HG03103 (cell line): Measurements from ENCODE around the gene F12.
A peak's percentile ranks its signal among the peaks of the same experiment; 100 is the strongest.

Experiments
- ATAC-seq: cut with Tn5 transposase; IDR thresholded peaks from one replicate; pipeline ENCODE4 v1.9.1; 2021; ENCODE audit warnings: low read depth; ENCODE audit not compliant: unreplicated experiment

The F12 gene

GRCh38 chr5:177433658-177434217, 24.4 kb upstream of the F12 start:
- no peak for ATAC-seq

DNA sequence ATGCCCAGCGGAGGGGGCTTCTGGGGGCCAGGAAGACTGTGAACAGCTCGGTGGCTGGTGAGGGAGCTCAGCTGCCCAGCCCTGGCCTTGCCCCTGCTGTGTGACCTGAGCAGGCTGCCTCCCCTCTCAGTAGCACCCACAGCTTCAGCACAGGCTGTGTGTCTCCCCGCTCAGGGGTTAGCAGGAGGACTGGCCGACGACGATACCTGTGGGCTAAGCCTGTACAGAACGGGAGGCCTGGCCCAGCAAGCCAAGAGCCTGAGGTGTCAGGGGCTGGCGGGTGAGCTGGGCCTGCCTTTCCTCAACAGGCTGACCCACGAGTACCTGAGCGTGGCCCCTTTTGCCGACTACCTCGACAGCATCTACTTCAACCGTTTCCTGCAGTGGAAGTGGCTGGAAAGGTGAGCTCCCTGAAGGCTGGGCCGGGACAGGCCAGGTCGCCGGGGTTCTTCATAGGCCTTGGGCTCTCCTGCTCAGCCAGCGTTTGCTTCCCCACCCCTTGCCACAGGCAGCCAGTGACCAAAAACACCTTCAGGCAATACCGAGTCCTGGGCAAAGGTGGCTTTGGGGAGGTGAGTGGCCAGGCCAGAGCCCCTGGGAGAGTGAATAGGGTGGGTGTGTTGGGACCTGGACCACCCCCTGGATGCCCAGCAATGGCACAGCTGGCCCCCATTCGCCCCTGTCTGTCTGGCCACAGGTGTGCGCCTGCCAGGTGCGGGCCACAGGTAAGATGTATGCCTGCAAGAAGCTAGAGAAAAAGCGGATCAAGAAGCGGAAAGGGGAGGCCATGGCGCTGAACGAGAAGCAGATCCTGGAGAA, 23.7 kb upstream of the F12 start:
- ATAC-seq: no peak

DNA sequence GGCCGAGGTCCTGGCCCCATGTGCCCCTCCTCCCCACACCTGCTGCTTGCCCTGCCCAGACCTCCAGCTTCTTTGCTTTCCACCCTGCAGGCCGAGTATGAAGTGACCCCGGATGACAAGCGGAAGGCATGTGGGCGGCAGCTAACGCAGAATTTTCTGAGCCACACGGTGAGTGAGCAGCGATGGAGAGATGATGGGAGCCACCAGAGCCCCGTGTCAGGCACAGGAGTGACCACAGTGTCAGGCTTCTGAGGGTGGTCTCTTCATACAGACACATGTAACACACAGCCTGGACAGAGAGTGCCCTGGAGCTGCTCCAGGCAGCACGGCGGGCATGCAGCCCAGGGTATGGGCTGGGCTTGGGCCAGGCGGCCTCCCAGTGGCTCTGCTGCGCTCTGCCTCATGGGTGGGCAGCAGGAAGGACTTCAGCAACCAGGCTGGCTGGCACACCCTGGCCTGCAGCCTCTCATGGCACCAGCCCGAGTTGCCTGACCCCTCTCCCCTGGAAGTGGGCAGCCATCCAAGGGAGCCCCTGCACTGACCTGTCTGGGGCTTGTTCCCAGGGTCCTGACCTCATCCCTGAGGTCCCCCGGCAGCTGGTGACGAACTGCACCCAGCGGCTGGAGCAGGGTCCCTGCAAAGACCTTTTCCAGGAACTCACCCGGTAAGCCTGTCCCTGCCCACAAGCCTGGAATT, 22.9 kb upstream of the F12 start:
- ATAC-seq: no peak

DNA sequence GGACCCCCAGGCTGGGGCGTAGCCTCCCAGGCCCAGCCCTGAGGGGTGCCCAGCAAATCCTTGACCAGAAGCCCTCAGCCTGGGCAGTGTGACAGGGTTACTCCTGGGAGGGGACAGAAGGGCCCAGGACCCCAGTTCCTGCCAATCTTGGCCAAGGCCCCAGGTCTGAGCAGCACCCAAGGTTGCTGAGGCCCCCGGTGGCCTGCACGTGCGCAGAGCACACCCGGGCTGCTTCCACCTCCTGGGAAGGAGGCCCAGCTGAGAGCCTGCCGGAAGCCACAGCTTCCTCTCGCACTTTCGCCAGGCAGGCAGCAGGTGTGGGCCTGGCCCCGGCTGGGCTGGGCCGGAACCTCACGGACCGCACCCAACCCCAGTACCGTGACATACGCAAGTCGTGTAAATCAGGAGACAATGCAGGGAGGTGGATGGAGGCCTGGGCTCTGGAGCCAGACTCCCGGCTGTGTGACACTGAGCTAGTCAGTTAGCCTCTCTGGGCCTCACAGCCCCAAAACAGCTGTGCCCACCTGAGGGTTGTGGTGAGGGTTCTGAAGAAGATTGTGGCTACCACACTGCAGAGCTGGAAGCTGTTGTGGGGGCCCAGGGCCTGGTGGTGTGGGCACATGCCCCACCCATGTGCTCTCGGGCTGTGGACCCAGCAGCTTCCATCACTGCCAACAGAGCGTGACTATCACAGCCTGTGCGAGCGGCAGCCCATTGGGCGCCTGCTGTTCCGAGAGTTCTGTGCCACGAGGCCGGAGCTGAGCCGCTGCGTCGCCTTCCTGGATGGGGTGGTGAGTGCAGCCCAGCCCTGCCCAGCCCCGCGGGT, 22.2 kb upstream of the F12 start:
- ATAC-seq: peak; percentile 41

DNA sequence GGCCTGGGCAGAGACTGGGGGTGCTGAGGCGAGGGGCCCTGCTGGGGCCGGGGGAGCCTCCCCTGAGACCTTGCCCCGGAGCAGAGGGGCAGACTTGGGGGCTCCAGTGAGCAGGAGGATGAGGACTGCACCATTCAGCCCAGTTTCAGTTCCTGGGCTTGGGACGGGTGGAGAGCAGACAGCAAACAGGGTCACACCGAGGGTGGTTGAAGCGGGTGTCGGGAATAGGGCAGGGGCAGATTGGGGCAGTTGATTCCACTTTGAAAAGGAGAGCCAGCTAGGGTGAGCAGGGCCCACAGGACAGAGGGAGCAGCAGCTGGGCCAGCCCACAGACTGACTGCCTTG, 21.6 kb upstream of the F12 start:
- ATAC-seq: peak; percentile 0

GRCh38 chr5:177430140-177430951, 21.0 kb upstream of the F12 start:
- no peak for ATAC-seq

GRCh38 chr5:177429248-177430040, 20.1 kb upstream of the F12 start:
- ATAC-seq: no peak

- no peak for ATAC-seq
Observed at GRCh38 chr5:177428574-177429217, 19.3 kb upstream of the F12 start.

DNA sequence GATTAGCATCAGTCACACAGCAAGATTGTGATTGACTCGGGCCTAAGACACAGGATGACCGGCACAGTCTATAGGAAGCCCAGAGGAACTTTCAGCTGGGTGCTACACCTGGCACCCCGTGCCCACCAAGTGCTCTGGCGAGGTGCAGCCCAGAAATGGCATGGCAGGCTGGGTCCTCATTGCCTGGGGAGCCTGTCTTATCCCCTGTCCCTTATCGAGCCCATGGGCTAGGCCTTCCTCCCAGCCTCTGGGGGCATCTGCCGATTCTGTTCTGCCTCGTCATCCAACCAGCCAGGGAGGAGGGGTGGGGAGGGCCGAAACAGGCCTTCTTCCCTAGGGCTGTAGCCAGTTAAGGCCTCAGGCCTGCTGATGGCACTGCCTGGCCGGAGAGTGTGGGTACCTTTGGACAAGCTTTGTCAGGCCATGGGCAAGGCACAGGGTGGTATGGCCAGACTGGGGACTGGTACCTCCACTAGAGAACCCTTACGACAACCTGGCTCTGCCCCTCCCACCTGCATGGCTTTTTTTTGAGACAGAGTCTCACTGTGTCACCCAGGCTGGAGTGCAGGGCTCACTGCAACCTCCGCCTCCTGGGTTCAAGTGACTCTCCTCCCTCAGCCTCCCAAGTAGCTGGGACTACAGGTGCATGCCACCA, 18.7 kb upstream of the F12 start:
- ATAC-seq: no peak

GRCh38 chr5:177427211-177427822, 18.0 kb upstream of the F12 start:
- no peak for ATAC-seq

DNA sequence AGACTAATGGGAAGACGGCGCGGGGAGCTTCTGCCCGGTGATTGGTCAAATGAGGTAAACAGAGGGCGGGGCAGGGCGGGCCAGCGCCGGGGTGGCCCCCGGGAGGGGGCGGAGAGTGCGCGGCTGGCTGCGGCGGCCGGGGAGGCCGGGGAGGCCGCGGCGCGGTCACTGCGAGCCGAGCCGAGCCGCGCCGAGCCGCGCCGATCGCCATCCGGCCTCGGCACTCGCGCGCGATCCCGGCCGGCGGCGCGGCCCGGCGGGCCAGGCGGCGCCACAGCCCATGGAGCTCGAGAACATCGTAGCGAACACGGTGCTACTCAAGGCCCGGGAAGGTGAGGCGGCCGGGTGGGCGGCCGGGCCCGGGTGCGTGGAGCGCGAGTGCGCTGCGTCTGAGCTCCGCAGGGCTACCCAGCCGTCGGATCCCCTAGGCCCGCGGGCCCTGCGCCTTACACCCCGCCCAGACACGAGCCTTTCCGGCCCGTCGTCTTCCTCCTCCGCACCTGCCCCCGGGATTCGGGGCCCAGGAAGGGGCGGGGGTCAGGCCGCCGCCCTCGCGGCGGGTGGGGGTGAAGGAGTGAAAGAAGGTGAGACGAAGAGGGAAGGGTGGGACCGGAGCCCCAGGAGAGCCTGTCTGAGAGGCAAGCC, 17.3 kb upstream of the F12 start, which contains the start of gene GRK6:
Gene GRK6, plus strand, starts transcription at position 111 of the 645 bp plus-strand sequence. Its CDS starts 170 bp downstream, at position 281.
- peak; percentile 4 for ATAC-seq

GRCh38 chr5:177425801-177426565, 16.6 kb upstream of the F12 start:
- ATAC-seq: peak; percentile 68

DNA sequence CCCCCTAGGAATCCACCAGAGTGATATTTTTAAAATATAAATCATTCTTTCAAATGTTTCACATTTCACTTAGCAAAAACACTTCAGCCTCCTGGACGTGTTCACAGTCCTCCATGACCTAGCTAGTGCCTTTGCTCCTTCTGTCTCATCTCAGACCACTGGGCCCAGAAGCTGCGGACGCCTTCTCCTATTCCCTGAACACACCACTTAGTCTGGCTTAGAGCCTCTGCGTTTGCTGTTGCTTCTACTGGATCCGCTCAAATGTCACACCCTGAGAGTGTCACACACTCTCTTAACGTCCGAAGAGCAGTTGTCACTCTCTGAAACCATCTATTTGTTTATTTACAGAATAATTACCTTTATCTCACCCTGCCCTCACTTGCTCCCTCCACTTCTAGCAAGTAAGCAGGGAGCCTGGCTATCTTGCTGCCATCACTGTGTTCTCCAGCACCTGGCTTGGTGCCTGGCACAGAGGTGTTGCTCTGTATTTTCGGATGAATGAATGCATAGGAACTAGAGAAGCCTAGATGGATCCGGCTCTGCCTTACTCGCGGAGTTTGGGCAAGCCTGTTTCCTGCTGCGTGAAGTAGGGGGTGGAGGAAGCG, 15.9 kb upstream of the F12 start:
- ATAC-seq: no peak

GRCh38 chr5:177423671-177424070, 14.3 kb upstream of the F12 start:
- ATAC-seq: no peak

GRCh38 chr5:177421062-177421798, 11.9 kb upstream of the F12 start:
- ATAC-seq: no peak
